GM12865 (cell line): ENCODE results near the gene SPTBN5.

Source experiments
- DNase-seq: peaks from one replicate; pipeline ENCODE4 v3.0.0; 2010; ENCODE audit warnings: low read depth
- H3K4me3 ChIP-seq: 2 replicates; pipeline ENCODE4 v1.5.1; 2011; ENCODE audit warnings: mild to moderate bottlenecking, low read depth, low read length, control low read depth
- CTCF ChIP-seq: IDR thresholded peaks from 2 replicates; pipeline ENCODE4 v1.5.1; 2011; ENCODE audit warnings: low read length, control low read depth, low read depth, inconsistent platforms; ENCODE audit not compliant: insufficient read depth; ENCODE audit errors: missing control alignments

The SPTBN5 gene

DNA sequence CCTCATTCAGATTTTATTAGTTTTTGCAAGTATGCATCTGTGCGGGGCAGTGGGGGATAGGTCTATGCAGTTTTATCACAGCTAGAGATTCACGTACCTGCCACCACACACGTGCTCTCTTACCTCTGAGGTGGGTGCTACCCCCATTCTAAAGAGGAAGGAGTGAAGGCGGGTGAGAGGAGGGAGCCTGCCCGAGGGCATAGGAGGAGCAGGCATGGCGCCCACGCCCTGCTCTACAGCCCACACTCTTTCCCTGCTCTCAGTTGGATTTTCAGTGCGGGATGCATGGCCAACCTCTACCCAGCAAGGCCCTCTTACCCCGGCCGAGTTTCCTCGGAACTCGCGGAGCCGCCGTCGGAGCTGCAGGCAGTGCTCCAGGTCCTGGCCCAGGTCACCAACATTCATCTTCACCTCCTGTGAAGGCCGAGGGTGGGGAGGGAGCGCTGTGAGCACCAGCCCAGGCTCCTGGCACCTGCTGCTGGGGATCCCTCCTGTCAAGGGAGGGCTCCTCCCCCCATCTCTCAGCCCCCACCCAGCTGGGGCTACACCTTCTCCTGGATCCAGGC lies 28.3 kb downstream of the SPTBN5 start:
- no peak for TF ChIP-seq CTCF
- DNase-seq: no peak
- no peak overlapping the region for H3K4me3 ChIP-seq

GRCh38 chr15:41862515-41863116 lies 31.2 kb downstream of the SPTBN5 start:
- TF ChIP-seq CTCF: no peak
- H3K4me3 ChIP-seq: no peak overlapping the region
- no peak for DNase-seq

DNA sequence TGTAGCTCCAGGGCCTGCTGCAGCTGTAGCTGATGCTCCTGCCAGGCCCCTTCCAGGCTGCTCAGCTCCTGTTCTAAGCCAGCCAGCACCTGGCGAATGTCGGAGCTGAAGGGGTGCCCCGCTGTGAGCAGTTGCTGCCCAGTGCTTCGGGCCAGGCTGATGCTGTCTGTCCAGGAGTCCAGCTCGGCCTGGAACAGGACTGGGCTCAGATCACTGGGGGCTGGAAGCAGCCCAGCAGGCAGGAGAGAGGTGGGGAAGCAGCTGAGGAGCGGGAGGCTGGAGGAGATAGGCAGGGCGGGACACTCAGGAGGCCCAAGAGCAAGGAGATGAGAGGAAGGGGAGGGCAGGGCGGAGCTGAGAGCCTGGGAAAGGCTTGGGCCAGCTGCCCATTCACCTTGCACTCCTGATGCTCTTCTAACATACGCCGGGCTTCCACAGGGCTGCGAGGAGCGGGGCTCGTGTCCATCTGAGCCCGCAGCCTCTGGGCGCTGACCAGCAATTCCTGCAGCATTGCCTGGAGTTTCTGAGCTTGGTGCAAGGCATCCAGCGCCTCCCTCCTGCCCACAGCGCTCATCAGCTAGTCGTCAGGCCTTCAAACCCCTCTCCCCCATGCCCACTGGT lies 32.0 kb downstream of the SPTBN5 start:
- no peak for DNase-seq
- TF ChIP-seq CTCF: no peak

GRCh38 chr15:41860049-41860828 lies 33.6 kb downstream of the SPTBN5 start:
- H3K4me3 ChIP-seq: no peak overlapping the region
- DNase-seq: peak; percentile 14
- TF ChIP-seq CTCF: no peak

More for the DNA sequence above, 32.0 kb downstream of the SPTBN5 start:
- H3K4me3 ChIP-seq: no peak overlapping the region

GRCh38 chr15:41858756-41859155 lies 35.1 kb downstream of the SPTBN5 start:
- DNase-seq: no peak
- H3K4me3 ChIP-seq: no peak overlapping the region
- no peak for TF ChIP-seq CTCF

GRCh38 chr15:41857316-41857715 lies 36.5 kb downstream of the SPTBN5 start:
- DNase-seq: no peak
- TF ChIP-seq CTCF: no peak

More at GRCh38 chr15:41857316-41857715, 36.5 kb downstream of the SPTBN5 start:
- no peak overlapping the region for H3K4me3 ChIP-seq
